Esophagus (tissue), 2 donors: ENCODE data around the gene GSK3B. TPM values are rescaled to one million over a fixed set of nuclear protein-coding genes. Genes with fewer than 3 reads are reported as not detected.

ENCODE experiments used
- H3K27ac ChIP-seq, 2 donors: one replicate each; pipeline ENCODE4 v1.5.1; 2013; ENCODE audit warnings: low read depth in 2 of 2, mild to moderate bottlenecking in 2 of 2, inconsistent platforms in 1 of 2, low read length in 1 of 2, moderate library complexity in 1 of 2
- H3K27me3 ChIP-seq, 2 donors: one replicate each; pipeline ENCODE4 v1.6.1; 2013; ENCODE audit warnings: low read length in 2 of 2, control low read depth in 1 of 2, mild to moderate bottlenecking in 1 of 2; ENCODE audit not compliant: insufficient read depth in 2 of 2, control insufficient read depth in 1 of 2
- H3K36me3 ChIP-seq, 2 donors: one replicate each; pipeline ENCODE4 v1.6.1; 2013; ENCODE audit warnings: low read length in 1 of 2; ENCODE audit not compliant: control insufficient read depth in 2 of 2, insufficient read depth in 2 of 2
- H3K4me1 ChIP-seq, 2 donors: one replicate each; pipeline ENCODE4 v1.6.1; 2013; ENCODE audit warnings: low read length in 1 of 2; ENCODE audit not compliant: control insufficient read depth in 2 of 2, insufficient read depth in 2 of 2
- H3K4me3 ChIP-seq, 2 donors: one replicate each; pipeline ENCODE4 v1.5.1; 2013; ENCODE audit warnings: low read length in 2 of 2, mild to moderate bottlenecking in 2 of 2, low read depth in 1 of 2, moderate library complexity in 1 of 2
- H3K9me3 ChIP-seq, 2 donors: one replicate each; pipeline ENCODE4 v1.6.1; 2013; ENCODE audit warnings: mild to moderate bottlenecking in 2 of 2, low read depth in 1 of 2, low read length in 1 of 2, moderate library complexity in 1 of 2; ENCODE audit not compliant: control insufficient read depth in 2 of 2, insufficient read depth in 1 of 2
- WGBS, 2 donors: extraction: QIAGEN DNeasy Blood & Tissue Kit; methylation state at CpG; one replicate each; pipeline ENCODE4 v1.1.7; 2013; 5-methylcytosine and 5-hydroxymethylcytosine counted together
- polyA plus RNA-seq, 2 donors: library from polyadenylated mRNA; stranded (reverse); fragments of 200-250 nt; gene quantifications; one replicate each; pipeline ENCODE4 v1.2.3, GENCODE V29; 2013
- donor health status: healthy with polysubstance abuse.
- donor health status: Bipolar disorder and iron deficiency.

Gene GSK3B
- polyA plus RNA-seq, 2 donors, result 8.8 to 12.0 TPM

- H3K9me3 ChIP-seq, result no peaks in the 10 kb centered on the region
- 3 to 7% methylated on average over 33 of the region's 33 CpGs for WGBS, 2 donors
- H3K36me3 ChIP-seq, result no peaks in the 10 kb centered on the region
- peaks cover 0 to 8% of the 10 kb centered on the region in 2 donors for H3K4me1 ChIP-seq
- no peak overlapping the region for H3K27ac ChIP-seq
- H3K4me3 ChIP-seq, result peak overlapping the region; percentile 41 to 48
- H3K27me3 ChIP-seq, result no peaks in the 10 kb centered on the region
Observed at GRCh38 chr3:119810018-119810435, 284.2 kb downstream of the GSK3B start.

GRCh38 chr3:119809249-119810017, 284.8 kb downstream of the GSK3B start:
- Histone ChIP-seq H3K36me3 (no peaks in the 10 kb centered on the region), H3K9me3 (no peaks in the 10 kb centered on the region), H3K27me3 (no peaks in the 10 kb centered on the region), H3K4me1 (peaks cover 0 to 8% of the 10 kb centered on the region in 2 donors), H3K4me3 (peak overlapping the region; percentile 41 to 48), H3K27ac (no peak overlapping the region)
- WGBS, 2 donors, result 43 to 46% methylated on average over 29 to 31 of the region's 31 CpGs

DNA sequence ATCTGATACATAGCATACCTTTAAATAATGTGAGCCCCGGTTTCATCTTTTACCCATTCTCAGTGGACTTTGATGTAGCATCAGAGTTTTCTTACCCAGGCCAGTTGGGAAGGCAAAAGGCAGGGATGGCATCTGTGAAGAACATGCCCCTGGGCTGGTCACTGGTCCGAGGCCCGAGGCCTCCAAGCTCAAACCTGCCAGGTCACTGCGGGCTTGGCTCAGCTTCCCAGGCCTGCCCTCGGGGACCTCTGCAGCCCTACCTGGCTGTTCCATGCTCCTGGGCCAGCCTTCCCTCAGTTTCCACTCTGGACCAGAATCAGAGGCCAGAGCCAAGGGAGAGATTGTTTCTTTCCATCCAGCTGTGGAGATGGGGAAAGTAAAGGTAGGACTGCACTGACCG, 285.4 kb downstream of the GSK3B start:
- peaks cover 0 to 8% of the 10 kb centered on the region in 2 donors for H3K4me1 ChIP-seq
- no peak overlapping the region for H3K4me3 ChIP-seq
- no peaks in the 10 kb centered on the region for H3K9me3 ChIP-seq
- WGBS, 2 donors, result 85 to 92% methylated on average over 6 of the region's 6 CpGs
- no peak overlapping the region for H3K27ac ChIP-seq
- H3K27me3 ChIP-seq, result no peaks in the 10 kb centered on the region
- no peaks in the 10 kb centered on the region for H3K36me3 ChIP-seq

DNA sequence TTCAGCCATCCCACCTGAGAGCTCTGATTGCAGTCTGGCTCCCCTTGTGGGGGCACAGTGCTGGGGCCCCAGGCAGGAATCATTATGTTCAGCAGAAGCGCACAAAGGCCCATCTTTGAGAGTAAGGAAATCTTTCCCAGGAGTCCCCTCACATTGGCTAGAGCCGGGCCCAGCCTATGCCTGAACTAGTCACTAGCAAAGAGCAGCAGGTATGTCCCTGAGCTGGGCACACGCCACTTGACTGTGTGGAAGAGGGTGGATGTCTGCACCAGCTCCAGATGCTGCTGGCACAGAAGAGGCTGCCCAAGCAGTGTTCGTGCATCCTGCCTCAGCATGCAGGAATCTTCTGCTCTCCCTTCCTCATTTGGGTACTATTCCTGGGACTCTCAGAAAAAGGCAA, 286.0 kb downstream of the GSK3B start:
- Histone ChIP-seq H3K4me3 (no peak overlapping the region), H3K36me3 (no peaks in the 10 kb centered on the region)
- WGBS, 2 donors, result 91 to 95% methylated on average over 4 of the region's 4 CpGs

DNA sequence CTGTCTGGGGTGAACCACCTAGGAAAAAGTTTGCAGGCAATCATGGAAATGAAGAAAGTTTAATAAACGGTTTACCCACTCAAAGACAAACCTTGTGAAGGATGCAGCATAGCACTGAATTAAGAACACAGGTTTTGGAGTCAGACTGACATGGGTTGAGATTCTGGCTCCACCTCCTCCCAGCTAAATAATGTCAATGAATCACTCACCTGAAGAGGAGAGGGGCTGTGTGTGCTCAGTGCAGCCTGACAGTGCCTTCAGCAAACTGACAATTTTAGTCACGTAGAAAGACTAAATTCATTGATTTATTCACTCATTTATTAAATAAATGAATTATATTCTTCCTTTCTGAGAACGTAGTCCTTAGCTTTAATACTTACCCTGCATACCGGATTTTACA, 293.4 kb downstream of the GSK3B start:
- Histone ChIP-seq H3K36me3 (no peaks in the 10 kb centered on the region), H3K27me3 (no peaks in the 10 kb centered on the region), H3K4me1 (no peaks in the 10 kb centered on the region), H3K9me3 (no peaks in the 10 kb centered on the region), H3K4me3 (no peak overlapping the region), H3K27ac (no peak overlapping the region)
- WGBS, 2 donors, result 52 to 64% methylated on average over 4 of the region's 4 CpGs

More for the DNA sequence above, 286.0 kb downstream of the GSK3B start:
- Histone ChIP-seq H3K4me1 (peaks cover 0 to 8% of the 10 kb centered on the region in 2 donors), H3K27me3 (no peaks in the 10 kb centered on the region), H3K27ac (no peak overlapping the region), H3K9me3 (no peaks in the 10 kb centered on the region)

DNA sequence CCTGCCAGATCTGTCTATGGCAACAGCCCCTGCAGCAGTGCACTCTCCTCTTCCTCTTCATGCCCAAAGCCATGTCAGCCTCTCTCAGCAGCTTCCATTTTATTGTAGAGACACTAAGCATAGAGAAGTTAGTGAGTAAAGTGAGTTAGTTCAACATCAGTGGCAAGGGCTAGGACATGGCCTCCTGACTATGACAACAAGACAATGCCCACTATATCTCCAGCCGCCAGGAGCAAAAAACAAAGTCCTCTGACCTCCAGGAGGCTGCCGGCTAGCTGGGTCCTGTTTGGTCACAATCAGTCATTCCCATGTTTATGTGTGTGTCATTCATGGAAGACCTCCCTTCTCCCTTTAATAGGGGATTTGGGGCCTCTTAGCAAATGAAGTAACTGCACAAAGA, 297.5 kb downstream of the GSK3B start:
- Histone ChIP-seq H3K27ac (no peak overlapping the region), H3K4me3 (no peak overlapping the region), H3K9me3 (no peaks in the 10 kb centered on the region), H3K27me3 (no peaks in the 10 kb centered on the region), H3K4me1 (peaks cover 0 to 2% of the 10 kb centered on the region in 2 donors), H3K36me3 (no peaks in the 10 kb centered on the region)
- WGBS, 2 donors, result 58 to 59% methylated on average over 2 of the region's 2 CpGs

GRCh38 chr3:119796368-119796767, 297.9 kb downstream of the GSK3B start:
- H3K27me3 ChIP-seq, result no peaks in the 10 kb centered on the region
- H3K4me3 ChIP-seq, result no peak overlapping the region
- no peak overlapping the region for H3K27ac ChIP-seq
- H3K36me3 ChIP-seq, result no peaks in the 10 kb centered on the region
- 97 to 100% methylated on average over 2 of the region's 2 CpGs for WGBS, 2 donors
- H3K4me1 ChIP-seq, result peaks cover 0 to 2% of the 10 kb centered on the region in 2 donors
- H3K9me3 ChIP-seq, result no peaks in the 10 kb centered on the region

GRCh38 chr3:119795849-119796248, 298.4 kb downstream of the GSK3B start:
- 69 to 73% methylated on average over 3 of the region's 3 CpGs for WGBS, 2 donors
- Histone ChIP-seq H3K27ac (no peak overlapping the region), H3K36me3 (no peaks in the 10 kb centered on the region)

DNA sequence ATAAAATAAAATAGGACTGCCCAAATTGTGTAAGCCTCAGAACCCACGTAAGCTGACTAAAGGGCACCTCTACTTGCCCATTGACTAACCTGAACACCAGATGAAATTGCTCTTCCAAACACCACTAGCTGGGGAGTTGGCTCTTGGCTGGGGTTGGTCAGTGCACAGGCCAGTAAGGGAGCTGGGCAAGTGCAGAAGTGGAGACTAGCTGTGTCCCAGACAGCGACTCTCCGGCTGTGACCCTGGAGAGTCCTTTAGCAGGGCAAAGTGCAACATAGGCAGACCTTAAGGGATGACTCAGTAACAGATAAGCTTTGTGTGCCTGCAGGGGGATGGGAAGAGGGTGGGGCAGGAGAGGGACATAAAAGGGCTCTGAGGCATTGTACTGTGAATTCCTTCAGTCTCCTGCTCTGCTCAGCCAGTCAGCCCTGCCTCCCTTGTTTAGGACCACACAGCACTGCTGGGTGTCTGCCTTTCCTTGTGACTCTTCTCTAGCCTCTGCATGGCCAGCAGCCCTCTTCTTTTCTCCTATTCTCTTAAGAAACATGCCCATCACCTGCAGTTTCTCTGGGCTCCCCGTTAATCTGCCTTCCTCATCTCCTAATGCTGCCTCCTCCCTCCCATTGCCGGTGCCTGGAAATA, 299.2 kb downstream of the GSK3B start:
- 50 to 55% methylated on average over 5 of the region's 5 CpGs for WGBS, 2 donors
- no peak overlapping the region for H3K27ac ChIP-seq
- H3K27me3 ChIP-seq, result no peaks in the 10 kb centered on the region
- no peaks in the 10 kb centered on the region for H3K9me3 ChIP-seq
- H3K4me1 ChIP-seq, result peaks cover 0 to 2% of the 10 kb centered on the region in 2 donors
- H3K36me3 ChIP-seq, result no peaks in the 10 kb centered on the region
- no peak overlapping the region for H3K4me3 ChIP-seq

More at GRCh38 chr3:119795849-119796248, 298.4 kb downstream of the GSK3B start:
- H3K4me3 ChIP-seq, result no peak overlapping the region
- H3K27me3 ChIP-seq, result no peaks in the 10 kb centered on the region
- H3K9me3 ChIP-seq, result no peaks in the 10 kb centered on the region
- H3K4me1 ChIP-seq, result peaks cover 0 to 2% of the 10 kb centered on the region in 2 donors
